D341Med (cell line): Measurements from ENCODE around the gene STX10.
"Not testable (repeated sequence)": the region's sequence is repeated elsewhere in the genome, so short reads cannot be mapped to it uniquely, and the experiment has no call there.

Source experiments
- DNase-seq: peaks from one replicate; pipeline ENCODE4 v3.0.0; 2012; ENCODE audit warnings: low spot score

Gene STX10

GRCh38 chr19:13150187-13150930 lies at the start of gene STX10, which contains the start of gene IER2:
Gene STX10, minus strand, starts transcription at chr19:13150375. Its CDS starts 202 bp downstream, at chr19:13150173.
Gene IER2, plus strand, starts transcription at chr19:13150411. Its CDS starts 2,776 bp downstream, at chr19:13153187.
- peak; percentile 89 for DNase-seq

- no peak for DNase-seq
These were observed 48.5 kb upstream of the STX10 start for GRCh38 chr19:13198634-13199033.

GRCh38 chr19:13195678-13196077 lies 45.5 kb upstream of the STX10 start:
- no peak for DNase-seq

- no peak for DNase-seq
These were observed 40.8 kb upstream of the STX10 start for GRCh38 chr19:13190781-13191540.

- no peak for DNase-seq
These were observed 39.4 kb upstream of the STX10 start for GRCh38 chr19:13189600-13189999.

- DNase-seq: no peak
These were observed 37.2 kb upstream of the STX10 start for GRCh38 chr19:13187419-13187818.

GRCh38 chr19:13186688-13187087 lies 36.5 kb upstream of the STX10 start:
- not testable (repeated sequence) for DNase-seq

- DNase-seq: not testable (repeated sequence)
These were observed 35.8 kb upstream of the STX10 start for GRCh38 chr19:13185763-13186657.

GRCh38 chr19:13184926-13185325 lies 34.8 kb upstream of the STX10 start:
- DNase-seq: not testable (repeated sequence)

- no peak for DNase-seq
These were observed 31.7 kb upstream of the STX10 start for GRCh38 chr19:13181747-13182388.

- DNase-seq: not testable (repeated sequence)
These were observed 28.1 kb upstream of the STX10 start for GRCh38 chr19:13178291-13178690.

- not testable (repeated sequence) for DNase-seq
These were observed 27.4 kb upstream of the STX10 start for GRCh38 chr19:13177584-13177983.

GRCh38 chr19:13176345-13176744 lies 26.2 kb upstream of the STX10 start:
- no peak for DNase-seq

GRCh38 chr19:13173139-13173737 lies 23.1 kb upstream of the STX10 start:
- no peak for DNase-seq

GRCh38 chr19:13172346-13173138 lies 22.4 kb upstream of the STX10 start:
- DNase-seq: no peak

GRCh38 chr19:13171146-13171545 lies 21.0 kb upstream of the STX10 start:
- DNase-seq: no peak

GRCh38 chr19:13169769-13170168 lies 19.6 kb upstream of the STX10 start:
- no peak for DNase-seq

GRCh38 chr19:13166151-13166550 lies 16.0 kb upstream of the STX10 start:
- not testable (repeated sequence) for DNase-seq

GRCh38 chr19:13165162-13165997 lies 15.2 kb upstream of the STX10 start:
- no peak for DNase-seq
